OCI-LY3 (cell line): Measurements from ENCODE around the gene P2RY13.

Source experiments
- CTCF ChIP-seq: fragments of 200-600, 300-600 bp; sonication (generic); IDR thresholded peaks from 2 replicates; pipeline ENCODE4 v1.5.1; 2014; ENCODE audit warnings: antibody characterized with exemption, low read length, low read depth
- EZH2phosphoT487 ChIP-seq: fragments of 200-600 bp; shearing (Covaris generic); IDR thresholded peaks from 2 replicates; pipeline ENCODE4 v1.6.1; 2018; ENCODE audit warnings: antibody characterized with exemption, mixed run types, low read depth

GRCh38 chr3:151356794-151357462 is 27.6 kb upstream of the P2RY13 start:
- no peak for TF ChIP-seq CTCF
- no peak for TF ChIP-seq EZH2phosphoT487
